Glomerular visceral epithelial cell (primary cell): ENCODE measurements around the gene ARHGEF11.

Experiments used
- DNase-seq: peaks from one replicate; pipeline ENCODE4 v3.0.0-alpha.2; 2016; ENCODE audit errors: extremely low spot score

The ARHGEF11 gene

DNA sequence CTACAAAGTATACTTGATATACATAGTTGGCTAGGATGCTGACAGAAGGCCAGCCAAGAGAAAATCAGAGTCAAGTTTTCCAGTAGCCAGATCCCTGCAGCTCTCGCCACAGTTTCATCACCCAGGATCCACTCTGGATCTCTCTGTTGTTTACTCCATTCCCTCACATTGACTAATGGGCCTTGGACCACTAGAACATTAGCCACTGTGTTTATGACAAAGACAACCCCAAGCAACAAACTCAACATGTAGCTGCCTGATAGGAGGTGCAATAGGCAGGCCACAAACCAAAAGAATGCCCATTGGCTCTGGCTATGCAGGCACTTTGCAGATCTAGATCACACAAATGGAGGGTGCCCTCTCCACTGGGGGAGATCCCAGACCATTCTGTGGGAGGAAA lies 44.2 kb downstream of the ARHGEF11 start:
- no peak for DNase-seq

DNA sequence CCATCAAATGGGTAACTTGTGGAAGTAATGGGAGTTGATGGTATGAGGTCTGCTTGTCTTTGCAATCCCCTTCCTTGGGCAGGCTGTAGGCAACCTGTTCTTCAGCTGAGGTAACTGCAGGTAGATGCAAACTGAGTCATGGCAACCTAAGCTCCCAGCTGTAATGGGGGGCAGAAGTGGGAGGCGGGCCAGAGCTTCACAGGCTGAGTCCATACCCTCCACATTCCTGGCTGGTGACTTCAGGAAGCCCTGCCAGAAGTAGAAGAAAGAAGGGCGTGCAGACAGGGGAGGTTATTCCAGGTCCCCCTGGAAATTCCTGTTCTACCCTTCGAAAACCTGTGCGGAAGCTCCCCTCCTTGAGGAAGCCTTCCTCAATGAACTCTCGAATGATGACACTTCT lies 44.9 kb downstream of the ARHGEF11 start:
- DNase-seq = peak; percentile 14

DNA sequence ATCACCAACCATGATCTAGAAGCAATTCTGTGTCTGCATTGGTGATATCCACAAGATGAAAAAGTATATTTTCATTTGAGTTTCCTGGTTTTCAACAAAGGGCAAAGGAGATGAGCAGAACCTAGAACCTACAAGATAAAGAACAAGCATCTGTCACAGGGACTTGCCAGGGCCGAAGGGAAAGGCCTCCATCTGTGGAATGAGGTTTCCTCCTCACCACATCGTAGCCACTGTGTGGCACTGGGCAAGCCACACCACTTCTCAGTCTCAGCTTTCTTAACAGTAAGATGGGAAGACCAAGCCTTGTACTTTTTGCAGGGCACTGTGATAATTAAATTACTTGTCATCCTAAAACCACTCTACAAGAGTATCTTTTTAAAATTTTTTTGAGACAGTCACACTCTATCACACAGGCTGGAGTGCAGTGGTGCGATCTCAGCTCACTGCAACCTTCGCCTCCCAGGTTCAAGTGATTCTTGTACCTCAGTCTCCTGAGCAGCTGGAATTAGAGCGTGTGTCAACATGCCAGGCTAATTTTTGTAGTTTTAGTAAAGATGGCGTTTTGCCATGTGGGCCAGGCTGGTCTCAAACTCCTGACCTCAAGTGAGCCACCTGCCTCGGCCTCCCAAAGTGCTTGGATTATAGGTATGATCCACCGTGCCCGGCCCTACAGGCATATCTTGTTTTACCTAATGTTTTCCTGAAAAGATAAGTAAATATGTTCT lies 45.8 kb downstream of the ARHGEF11 start:
- no peak for DNase-seq

DNA sequence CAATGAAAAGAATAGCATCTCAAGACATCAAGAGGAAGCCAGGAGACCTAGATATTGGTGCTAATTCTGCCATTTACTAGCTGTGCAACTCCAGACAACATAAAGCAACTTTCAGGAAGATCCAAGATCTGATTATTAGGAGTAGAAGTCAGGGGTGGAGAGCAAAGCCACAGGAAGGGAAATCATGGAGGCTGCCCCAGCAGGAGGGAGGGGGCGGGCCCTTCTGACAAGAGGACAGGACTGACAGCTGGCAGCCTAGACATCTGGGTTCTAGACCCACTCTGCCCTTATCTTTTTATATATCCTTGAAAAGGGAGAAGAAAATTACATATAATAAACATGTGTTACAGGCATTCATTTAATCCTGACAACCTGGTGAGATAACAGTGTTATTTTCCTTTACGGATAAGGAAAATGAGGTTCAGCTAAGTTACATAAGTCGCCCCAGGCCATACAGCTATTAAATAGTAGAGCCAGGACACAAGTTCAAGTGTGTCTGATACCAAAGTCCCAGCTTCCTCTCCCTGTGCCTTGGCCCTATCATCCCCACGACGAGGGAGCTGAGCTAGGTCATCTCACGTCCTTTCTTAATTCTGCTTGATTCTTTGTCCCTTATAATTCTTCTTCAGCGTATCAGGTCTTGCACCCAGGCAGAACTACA lies 46.6 kb downstream of the ARHGEF11 start:
- no peak for DNase-seq

DNA sequence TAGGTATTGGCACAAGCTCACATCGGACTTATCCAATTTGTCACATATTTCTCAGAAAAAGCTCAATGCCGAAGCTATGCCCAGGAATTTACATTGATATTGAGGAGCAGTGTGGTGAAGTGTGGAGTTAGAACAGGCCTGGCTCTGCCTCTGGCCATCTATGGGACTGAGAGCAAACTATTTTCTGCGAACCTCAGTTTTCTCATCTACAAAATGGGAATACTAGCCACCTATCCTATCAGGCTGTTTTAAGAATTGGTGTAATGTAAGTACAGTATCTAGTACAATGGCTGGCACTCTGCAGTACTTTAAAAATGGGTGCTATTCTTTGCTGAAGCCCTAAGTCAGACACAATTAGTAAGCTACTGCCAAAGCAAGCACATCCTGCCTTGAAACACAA lies 47.2 kb downstream of the ARHGEF11 start:
- no peak for DNase-seq

DNA sequence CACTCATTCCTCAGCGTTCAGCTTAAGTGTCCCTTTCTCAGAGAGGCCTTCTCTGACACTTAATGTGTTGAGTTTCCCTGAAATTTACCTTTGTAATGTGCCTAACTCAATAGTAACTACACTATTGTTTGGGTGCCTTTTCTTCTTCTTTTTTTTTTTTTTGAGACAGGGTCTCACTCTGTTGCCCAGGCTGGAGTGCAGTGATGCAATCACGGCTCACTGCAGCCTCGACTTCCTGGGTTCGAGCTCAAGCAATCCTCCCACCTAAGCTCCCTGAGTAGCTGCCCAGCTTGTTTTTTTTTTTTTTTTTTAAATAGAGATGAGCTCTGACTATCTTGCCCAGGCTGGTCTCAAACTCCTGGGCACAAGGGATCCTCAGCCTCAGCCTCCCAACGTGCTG lies 50.1 kb downstream of the ARHGEF11 start:
- DNase-seq = no peak

DNA sequence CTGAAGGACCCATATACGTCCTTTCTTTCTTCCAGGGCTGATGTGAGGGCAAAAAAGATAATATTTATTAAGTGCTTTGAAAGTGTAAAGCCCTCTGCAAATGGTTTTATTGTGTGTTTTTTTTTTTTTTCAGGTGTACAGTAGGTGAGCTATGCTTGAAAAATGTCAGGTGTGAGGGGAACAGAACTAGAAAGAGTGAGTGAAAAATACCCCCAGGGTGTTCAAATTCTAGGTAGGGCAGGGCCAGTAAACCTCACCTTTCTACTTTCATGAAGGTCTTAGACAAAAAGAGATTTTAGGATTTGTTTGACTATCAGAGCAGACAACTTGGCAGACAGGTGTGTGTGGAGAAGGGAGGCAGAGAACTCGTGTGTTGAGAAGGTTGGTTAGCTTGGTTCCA lies 51.3 kb downstream of the ARHGEF11 start:
- no peak for DNase-seq

DNA sequence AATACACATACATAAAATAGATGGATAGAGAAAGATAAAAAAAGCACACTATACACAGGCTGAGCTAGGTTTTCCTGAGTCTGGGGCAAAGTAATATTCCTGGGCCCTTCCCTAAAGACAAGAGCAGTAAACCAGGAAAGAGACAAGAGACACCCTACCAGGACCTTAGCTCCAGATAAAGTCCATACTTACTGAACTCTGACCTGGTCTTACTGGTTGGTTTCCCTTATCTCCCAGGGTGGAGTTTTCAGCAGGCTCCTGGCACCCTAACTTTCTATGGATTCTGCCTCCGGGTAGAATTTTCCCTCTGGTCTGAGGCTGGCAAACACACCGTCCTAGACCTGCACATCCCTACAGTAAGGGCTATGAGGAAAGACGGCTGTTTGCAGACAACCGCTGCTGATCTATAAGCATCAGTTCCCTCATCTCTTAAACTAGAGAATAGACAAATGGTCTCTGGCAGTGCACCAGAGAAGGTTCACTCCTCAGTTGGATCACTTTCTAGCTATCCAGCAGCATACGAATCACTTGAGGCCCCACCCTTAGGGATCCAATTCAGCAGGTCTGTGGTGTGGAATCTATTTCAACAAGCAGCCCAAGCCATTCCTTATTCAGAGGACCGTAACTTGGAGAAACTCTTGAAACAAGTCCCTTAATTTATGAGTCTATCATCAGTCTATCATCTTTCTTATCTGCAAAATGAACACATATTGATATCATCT lies 52.0 kb downstream of the ARHGEF11 start:
- no peak for DNase-seq

DNA sequence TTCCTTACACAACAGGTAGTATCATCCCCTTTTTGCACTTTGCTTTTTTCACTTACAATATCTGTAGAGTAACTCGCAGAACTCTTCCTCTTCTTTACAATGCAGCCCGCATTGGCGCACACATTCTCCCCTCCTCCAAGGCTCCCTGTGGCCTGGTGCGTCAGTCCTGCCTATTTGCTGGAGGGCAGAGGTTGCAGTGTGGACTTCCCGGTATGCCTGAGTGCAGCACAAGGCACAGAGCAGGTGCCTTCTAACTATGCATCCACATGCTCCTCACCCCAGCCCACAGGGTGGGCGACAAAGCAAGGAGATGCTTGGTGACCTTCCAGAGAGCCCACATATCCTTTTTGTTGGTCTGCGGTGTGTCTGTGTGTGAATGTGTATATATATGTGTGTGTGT lies 53.3 kb downstream of the ARHGEF11 start:
- no peak for DNase-seq

DNA sequence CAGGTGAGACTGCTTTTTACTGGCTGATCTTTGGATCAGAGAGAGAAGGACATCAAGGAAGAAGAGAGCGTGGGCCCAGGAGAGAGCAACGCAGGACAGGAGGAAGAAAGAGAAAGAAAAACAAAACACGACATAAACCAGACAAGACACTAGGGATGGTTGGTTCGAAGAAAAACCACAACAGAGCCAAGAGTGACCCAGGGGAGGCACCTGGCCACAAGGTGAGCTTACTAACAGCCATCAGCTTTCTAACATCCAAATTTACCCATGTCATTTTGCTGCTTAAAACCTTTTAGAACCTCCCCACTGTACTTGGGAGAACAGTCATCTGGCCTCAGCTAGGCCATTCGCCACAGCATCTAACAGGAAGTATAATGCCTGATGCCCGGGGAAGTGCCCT lies 57.8 kb downstream of the ARHGEF11 start:
- DNase-seq = no peak

DNA sequence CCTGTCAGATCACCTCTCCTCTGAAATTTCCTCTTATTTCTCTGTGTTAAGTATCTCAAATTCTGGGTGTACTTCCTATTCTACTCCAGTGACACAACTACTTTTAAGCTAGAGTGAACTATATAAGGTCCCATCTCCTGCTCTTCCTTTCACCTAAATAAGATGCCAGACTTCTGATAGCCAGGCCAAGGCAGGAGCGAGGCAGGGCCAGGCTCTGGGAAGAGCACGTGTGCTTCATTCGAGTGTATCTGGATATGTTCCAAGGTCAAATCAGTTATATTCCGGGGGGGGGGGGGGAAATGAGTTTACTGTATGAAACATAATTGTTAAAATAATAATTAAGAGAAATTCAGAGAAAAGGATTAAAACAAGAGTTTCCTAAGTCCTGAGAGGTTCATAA lies 65.0 kb downstream of the ARHGEF11 start:
- DNase-seq = no peak

DNA sequence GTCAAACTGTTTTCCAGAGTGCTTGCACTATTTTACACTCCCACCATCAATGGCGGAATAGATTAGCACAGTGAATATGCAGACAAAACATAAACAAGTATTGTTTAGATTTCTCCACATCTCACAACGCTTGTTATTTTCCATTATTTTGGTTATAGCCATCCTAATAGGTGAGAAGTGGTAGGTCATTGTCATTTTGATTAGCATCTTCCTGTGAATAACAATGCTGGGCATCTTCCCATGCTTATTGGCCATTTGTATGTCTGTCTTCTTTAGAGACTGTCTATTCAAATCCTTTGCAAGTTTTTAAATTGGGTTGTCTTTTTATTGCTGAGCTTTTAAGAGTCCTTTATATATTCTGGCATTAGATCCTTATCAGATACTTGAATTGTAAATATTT lies 70.5 kb downstream of the ARHGEF11 start:
- DNase-seq = no peak

DNA sequence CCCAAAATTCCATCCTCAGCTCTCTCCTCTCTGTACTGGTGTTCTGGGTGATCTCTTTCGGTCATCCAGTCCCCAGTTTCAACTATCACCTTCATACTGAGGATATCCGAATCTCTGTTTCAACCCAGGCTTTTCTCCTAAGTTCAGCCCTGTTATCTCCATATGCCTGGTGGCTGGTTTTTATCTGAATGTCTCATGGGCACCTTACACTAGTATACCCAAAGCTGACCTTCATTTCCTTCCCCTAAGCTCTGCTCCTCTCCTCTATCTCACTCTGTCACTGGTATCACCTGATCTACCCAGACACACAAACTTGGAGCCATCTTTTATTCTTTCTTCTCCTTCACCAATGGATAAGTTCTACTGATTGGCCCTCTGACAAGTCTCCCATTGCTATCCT lies 72.1 kb downstream of the ARHGEF11 start:
- no peak for DNase-seq

DNA sequence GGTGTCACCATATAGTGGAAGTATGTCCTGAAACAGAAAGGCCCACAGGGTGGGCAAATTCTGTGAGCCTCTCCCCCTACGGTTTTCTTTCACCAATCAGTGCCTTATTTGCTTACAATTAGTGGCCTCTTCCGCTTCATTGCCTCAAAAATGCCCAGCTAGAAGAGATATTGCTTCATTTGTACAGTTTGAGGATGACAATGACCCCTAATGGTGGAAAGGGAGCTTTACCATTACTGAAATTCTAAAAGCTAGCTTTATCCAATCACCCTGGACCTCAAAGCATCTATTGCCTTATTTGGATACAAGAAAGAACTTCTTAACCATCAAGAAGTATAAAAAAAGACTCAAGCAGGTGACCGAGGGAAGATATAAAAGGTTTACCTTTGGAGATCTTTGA lies 75.5 kb downstream of the ARHGEF11 start:
- no peak for DNase-seq

DNA sequence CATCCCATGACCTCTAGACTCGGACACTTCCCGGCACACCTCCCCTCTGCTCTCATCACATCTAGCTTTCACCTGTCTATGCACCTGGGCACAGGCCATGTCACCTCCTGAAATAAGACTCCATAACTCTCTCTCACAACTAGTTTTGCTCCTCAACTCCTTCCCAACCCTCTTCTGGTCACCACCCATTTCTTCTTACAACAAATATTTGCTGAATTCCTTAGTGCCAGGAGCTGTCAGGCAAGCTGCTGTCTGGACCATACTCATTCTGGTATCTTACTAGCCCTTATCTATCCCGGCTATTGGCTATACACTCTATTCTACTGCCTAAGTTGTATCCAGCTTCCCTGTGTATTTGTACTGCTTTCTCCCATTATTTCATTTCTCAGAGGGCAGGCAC lies 76.0 kb downstream of the ARHGEF11 start:
- DNase-seq = no peak

DNA sequence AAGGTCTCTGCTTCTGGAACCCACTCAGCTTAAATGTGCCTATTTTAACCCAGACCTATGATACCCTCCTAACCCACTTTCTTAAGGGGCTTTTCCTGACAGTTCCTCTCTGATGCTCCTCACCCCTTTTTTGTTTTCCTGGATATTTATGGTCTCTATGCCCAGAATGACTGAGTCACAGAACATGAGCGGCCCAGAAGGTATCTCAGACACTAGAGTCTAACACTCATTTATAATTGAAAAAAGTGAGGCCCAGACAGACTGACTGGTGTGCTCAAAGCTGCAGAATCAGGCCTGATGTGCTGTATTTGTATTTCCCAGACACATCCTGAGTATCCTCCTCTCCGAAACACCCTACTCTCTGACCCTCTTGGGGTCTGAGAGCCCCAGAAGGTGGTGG lies 81.1 kb downstream of the ARHGEF11 start:
- DNase-seq = no peak

DNA sequence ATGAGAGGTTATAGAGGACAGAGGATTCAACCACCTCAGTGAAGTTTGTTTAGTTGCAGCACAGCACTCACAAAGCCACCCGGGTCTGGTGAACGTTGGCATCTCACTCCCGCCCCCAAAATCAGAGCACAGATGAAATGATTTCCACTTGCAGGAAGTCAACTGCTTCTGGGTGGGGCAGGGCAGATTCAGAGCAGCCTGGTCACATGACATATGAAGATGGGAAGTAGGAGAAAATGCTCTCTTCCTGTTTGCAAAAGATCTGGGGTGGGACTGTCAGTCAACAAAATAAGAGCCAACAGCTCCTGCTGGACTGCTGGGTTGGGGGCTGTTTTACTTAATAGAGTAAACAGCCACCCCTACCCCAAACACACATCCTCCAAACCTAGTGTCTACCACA lies 81.9 kb downstream of the ARHGEF11 start:
- no peak for DNase-seq

DNA sequence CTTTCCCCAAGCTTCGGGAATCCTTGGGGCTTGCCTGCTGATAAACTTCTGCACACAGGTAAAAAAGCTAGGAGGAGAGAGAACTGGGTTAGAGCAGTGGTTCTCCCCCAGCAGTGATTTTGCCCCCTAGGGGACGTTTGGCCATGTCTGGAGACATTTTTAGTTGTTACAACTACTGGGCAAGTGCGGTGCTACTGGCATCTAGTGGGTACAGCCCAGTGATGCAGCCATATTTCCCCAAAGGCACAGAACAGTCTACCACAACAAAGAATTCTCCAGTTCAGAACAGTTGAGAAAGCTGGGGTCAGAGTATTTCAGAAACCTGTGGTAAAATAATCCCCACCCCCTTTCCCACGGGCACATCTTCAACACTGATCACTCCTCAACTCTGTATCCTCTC lies 83.8 kb downstream of the ARHGEF11 start:
- peak; percentile 7 for DNase-seq

DNA sequence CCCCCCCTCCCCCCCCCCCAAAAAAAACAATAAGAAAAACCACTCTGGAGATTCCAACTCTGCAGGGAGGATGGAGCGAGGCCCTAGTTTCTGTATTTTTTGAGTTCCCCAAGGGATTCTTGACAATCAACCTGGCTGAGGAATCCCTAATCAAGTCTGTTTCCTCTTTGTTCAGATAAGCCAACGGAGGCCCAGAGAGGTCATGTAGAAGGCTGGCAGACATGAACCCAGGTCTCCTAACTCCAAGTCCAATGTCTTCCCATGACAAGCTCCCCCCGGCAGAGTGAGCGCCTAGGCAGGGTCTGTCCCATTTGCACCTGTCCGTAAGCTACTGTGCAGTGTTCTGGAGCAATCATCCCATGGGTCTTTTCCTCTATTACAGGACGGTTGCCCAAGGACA lies 85.6 kb downstream of the ARHGEF11 start:
- no peak for DNase-seq

DNA sequence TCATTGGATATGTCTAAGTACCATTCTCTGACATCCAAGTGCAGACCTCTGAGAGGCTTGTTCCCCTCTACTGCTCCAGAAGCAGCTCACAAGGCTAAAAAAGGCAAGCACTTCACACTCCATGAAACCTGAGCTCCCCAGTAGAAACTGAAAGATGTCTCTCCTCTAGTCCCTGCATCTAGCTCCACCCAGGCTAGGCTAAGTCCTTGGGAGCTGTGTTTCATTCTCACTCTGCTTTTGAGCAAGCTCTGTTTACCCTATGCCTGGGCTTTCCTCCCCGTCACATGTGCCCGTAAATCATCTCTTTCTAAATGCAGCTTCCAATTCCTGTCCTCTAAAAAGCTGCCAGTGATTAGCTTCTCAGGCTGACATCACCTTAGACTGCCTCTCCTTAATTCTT lies 86.1 kb downstream of the ARHGEF11 start:
- DNase-seq = no peak

DNA sequence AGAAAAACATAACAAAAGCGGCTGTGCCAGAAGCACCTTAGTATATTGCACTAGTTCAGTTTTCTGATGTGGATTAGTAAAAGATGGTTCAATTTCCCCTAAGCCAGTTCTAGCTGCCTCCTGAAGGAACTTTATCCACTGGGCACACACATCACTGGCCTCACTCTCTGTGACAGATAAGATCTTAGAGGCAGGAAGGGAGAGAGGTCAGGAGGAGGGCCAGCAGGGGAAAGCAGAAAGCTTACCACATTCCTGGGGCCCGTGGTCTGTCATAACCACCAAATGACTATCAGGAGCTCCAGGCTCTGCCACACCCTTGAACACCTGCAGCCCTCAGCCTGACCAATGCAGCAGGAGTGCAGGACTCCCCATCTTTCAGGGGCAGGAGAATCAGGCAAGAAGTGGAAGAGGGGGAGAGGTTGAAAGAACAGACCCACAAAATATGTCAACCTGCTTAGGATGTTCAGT lies 87.3 kb downstream of the ARHGEF11 start:
- peak; percentile 25 for DNase-seq

DNA sequence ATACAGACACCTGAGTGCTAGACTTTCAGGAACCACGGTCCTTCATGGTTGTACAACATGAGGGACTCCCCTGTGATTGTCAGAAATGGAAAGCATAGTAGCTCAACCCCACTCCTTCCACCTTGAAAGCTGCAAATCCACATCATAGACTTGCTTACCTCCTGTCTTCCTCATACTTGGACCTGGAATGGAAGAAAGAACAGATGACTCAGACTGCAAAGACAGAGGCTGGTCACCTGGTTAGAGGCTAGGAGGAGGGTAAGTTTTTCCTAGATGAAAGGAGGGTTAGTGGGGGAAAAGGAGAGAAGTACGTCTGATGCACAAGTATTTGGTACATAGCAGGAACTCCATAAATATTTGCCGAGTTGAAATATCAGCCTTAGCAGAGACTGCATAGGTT lies 87.9 kb downstream of the ARHGEF11 start:
- no peak for DNase-seq

DNA sequence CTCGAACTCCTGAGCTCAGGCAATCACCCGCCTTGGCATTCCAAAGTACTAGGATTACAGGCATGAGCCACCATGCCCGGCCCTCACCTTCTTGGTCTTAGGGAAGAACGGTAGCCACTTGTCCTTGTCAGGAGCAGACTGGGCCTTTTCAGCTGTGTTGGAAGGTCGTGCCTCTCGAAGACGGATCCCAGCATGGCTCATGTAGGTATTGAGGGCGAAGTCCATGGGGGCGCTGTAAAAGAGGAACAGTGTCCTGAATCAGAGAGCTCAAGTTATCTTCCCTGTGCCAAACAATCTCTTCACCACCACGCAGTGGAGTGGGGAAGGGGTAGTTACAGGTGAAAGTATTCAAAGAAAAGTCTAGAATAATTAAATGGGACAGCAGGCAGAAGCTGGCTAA lies 89.2 kb downstream of the ARHGEF11 start:
- no peak for DNase-seq
